Upper lobe of right lung (tissue), 1 donor: Measurements from ENCODE around the gene EXOC6. TPM values are rescaled to one million over a fixed set of nuclear protein-coding genes. Genes with fewer than 3 reads are reported as not detected.

Experiments
- ATAC-seq: fragments of 200-7000 bp; cut with Tn5 transposase; one replicate; pipeline ENCODE4 v1.9.1; 2020; ENCODE audit warnings: mild to moderate bottlenecking, moderate library complexity
- DNase-seq: peaks from one replicate; pipeline ENCODE4 v3.0.0-alpha.2; 2020
- H3K27ac ChIP-seq: fragments of 200-600 bp; one replicate; pipeline ENCODE4 v1.8.0; 2022
- H3K27me3 ChIP-seq: fragments of 200-600 bp; one replicate; pipeline ENCODE4 v1.8.0; 2022; ENCODE audit warnings: mild to moderate bottlenecking
- H3K36me3 ChIP-seq: fragments of 200-600 bp; one replicate; pipeline ENCODE4 v1.8.0; 2022
- H3K4me1 ChIP-seq: fragments of 200-600 bp; one replicate; pipeline ENCODE4 v1.8.0; 2022
- H3K4me3 ChIP-seq: fragments of 200-600 bp; one replicate; pipeline ENCODE4 v1.8.0; 2022; ENCODE audit warnings: mild to moderate bottlenecking
- H3K9me3 ChIP-seq: fragments of 200-600 bp; one replicate; pipeline ENCODE4 v1.8.0; 2022
- intact Hi-C: fragments of 100-400 bp; cut with DNase I; formaldehyde crosslinking; loops from one replicate; pipeline ENCODE4 v1.11.0; 2022
- total RNA-seq: library from RNA; stranded (reverse); fragmentation: NEBNext Ultra II Directional; extraction: Animal tissue kit (Norgen Biotek cat#: 25700); gene quantifications from one replicate; pipeline ENCODE4 v1.2.1, GENCODE V29; 2021
- TF ChIP-seq, protein P1 (sequence below): fragments of 200-600 bp; IDR thresholded peaks from one replicate; pipeline ENCODE4 v1.8.0; 2022; ENCODE audit warnings: antibody characterized with exemption
- donor health status: DM: no; HTN: yes; CAD: no; lungs with severe emphysema.

The EXOC6 gene
- total RNA-seq, 1 donor from 2014 or later: 24.9 TPM

DNA sequence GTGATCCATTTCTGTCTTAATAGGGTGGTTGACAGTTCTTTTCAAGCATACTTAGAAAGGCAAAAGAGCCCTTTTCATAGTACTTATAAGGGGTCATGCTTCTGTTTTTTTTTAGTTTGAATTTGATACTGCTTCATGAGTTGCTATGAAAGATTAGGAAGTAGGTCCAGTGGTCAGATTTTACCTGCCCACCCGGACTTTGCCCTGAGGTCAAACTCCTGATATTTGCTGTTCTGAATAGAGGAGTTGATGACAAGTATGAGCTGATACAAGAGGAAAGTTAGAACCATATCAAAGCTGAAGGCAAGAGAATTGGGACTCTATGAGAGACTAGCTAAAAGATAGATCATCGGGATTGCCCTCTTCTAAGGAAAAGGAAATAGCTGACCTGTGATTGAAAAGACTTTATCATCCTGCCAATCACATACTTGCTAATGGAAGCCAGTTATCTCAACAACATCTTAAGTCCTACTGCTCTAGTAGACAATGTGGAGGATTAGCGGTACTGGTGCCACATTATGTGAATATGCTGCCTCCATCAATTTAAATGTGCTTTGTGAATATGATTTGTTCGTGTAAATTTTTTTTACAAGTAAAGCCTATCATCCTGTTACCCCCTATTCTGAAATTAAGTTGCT, 174.8 kb downstream of the EXOC6 start:
- Histone ChIP-seq H3K4me3 (no peak overlapping the region), H3K9me3 (no peaks in the 10 kb centered on the region), H3K4me1 (no peaks in the 10 kb centered on the region), H3K36me3 (no peaks in the 10 kb centered on the region), H3K27ac (no peak overlapping the region), H3K27me3 (no peaks in the 10 kb centered on the region)
- intact Hi-C loops: no loop called here
- TF ChIP-seq, protein P1, sequence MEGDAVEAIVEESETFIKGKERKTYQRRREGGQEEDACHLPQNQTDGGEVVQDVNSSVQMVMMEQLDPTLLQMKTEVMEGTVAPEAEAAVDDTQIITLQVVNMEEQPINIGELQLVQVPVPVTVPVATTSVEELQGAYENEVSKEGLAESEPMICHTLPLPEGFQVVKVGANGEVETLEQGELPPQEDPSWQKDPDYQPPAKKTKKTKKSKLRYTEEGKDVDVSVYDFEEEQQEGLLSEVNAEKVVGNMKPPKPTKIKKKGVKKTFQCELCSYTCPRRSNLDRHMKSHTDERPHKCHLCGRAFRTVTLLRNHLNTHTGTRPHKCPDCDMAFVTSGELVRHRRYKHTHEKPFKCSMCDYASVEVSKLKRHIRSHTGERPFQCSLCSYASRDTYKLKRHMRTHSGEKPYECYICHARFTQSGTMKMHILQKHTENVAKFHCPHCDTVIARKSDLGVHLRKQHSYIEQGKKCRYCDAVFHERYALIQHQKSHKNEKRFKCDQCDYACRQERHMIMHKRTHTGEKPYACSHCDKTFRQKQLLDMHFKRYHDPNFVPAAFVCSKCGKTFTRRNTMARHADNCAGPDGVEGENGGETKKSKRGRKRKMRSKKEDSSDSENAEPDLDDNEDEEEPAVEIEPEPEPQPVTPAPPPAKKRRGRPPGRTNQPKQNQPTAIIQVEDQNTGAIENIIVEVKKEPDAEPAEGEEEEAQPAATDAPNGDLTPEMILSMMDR: no peak
- ATAC-seq: no peak
- no peak for DNase-seq

DNA sequence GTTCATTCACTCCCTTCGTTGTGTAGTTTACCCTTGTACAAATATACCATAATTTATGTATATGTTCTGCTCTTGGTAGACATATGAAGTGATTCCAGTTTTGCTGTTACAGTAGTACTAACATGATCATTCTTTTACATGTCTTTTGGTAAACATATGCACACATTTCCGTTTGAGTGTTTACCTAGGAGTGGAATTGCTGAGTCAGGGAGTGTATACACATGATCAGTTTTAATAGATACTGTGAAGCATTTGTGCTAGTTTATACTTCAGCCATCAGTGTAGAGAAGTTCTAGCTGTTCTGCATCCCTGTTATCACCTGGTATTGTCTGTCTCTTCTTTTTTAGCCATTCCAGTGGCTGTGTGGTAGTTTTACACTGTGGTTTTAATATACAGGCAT, 177.8 kb downstream of the EXOC6 start:
- intact Hi-C loops: no loop called here
- H3K36me3 ChIP-seq: no peaks in the 10 kb centered on the region
- no peak for DNase-seq
- H3K27ac ChIP-seq: no peak overlapping the region
- no peaks in the 10 kb centered on the region for H3K4me1 ChIP-seq
- H3K4me3 ChIP-seq: no peak overlapping the region
- TF ChIP-seq, protein P1: no peak
- ATAC-seq: no peak
- H3K27me3 ChIP-seq: no peaks in the 10 kb centered on the region
- H3K9me3 ChIP-seq: no peaks in the 10 kb centered on the region

DNA sequence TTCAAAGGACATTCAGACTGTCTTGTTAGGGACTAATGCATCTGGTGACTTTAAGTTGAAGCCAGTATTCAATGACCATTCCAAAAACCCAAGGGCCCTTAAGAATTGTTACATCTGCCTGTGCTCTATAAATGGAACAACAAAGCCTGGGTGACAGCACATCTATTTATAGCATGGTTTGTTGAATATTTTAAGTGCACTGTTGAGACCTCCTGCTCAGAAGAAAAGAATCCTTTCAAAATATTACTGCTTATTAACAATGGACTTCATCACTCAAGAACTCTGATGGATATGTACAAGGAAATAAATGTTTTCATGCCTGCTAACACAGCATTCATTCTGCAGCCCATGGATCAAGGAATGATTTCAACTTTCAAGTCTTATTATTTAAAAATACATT, 179.2 kb downstream of the EXOC6 start:
- no peaks in the 10 kb centered on the region for H3K4me1 ChIP-seq
- no peak overlapping the region for H3K27ac ChIP-seq
- ATAC-seq (no peak), DNase-seq (no peak)
- H3K27me3 ChIP-seq: no peaks in the 10 kb centered on the region
- TF ChIP-seq, protein P1: no peak
- no peaks in the 10 kb centered on the region for H3K36me3 ChIP-seq
- no peak overlapping the region for H3K4me3 ChIP-seq
- intact Hi-C loops: no loop called here
- no peaks in the 10 kb centered on the region for H3K9me3 ChIP-seq

DNA sequence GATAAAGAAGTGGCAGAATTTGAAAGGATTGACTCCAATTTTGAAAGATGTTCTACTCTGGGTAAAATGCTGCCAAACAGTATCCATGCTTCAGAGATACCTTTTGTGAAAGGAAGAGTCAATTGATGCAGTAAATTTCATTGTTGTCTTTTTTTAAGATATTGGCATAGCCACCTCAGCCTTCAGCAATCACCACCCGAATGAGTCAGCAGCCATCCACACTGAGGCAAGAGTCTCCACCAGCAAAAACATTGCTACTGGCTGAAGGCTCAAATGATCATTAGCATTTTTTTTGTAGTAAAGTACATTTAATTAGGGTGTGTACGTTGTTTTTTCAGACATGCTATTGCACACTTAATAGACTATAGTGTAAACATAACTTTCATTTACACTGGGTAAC, 180.6 kb downstream of the EXOC6 start:
- Histone ChIP-seq H3K4me3 (no peak overlapping the region), H3K9me3 (no peaks in the 10 kb centered on the region), H3K36me3 (no peaks in the 10 kb centered on the region), H3K4me1 (no peaks in the 10 kb centered on the region), H3K27ac (no peak overlapping the region), H3K27me3 (no peaks in the 10 kb centered on the region)
- TF ChIP-seq, protein P1: no peak
- ATAC-seq (no peak), DNase-seq (no peak)
- intact Hi-C loops: no loop called here

DNA sequence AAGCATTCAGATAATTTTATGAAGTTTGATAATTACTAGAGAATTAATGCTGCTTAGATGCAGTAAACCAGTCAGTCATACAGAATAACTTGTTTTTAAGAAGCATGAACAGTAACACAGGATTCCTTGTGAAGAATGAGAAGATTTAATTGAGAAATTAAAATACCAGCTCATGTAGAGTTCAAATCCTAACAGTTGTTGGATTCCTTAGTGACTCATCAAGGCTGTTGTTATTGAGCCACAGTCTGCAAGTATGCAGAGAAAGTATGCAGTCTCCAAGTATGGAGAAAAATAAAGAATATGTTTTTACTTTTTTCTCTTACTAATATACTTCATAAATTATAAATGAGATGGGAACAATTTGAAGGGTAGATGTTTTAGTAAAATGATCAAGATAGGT, 182.1 kb downstream of the EXOC6 start:
- no peak for DNase-seq
- TF ChIP-seq, protein P1: no peak
- Histone ChIP-seq H3K4me3 (no peak overlapping the region), H3K36me3 (no peaks in the 10 kb centered on the region), H3K4me1 (no peaks in the 10 kb centered on the region), H3K9me3 (no peaks in the 10 kb centered on the region), H3K27me3 (no peaks in the 10 kb centered on the region), H3K27ac (no peak overlapping the region)
- no peak for ATAC-seq
- intact Hi-C loops: no loop called here
